Fibroblast of lung (primary cell): ENCODE data around the gene BCO1.

ENCODE experiments used
- CTCF ChIP-seq, 2 donors: IDR thresholded peaks in 1 of 2; conservative IDR thresholded peaks in 1 of 2; 1 replicate in 1 of 2; 2 replicates in 1 of 2; pipeline ENCODE4 v1.5.1; 2011 to 2012; ENCODE audit warnings: low read length in 2 of 2, control low read depth in 1 of 2, inconsistent platforms in 1 of 2, low read depth in 1 of 2, mild to moderate bottlenecking in 1 of 2
- EZH2 ChIP-seq: IDR thresholded peaks from 2 replicates; pipeline ENCODE4 v1.5.1; 2012; ENCODE audit warnings: low read length, control low read depth, mild to moderate bottlenecking; ENCODE audit errors: missing control alignments

- TF ChIP-seq CTCF (conservative IDR thresholded peaks at IDR 0.05 in 1 of 2, IDR thresholded peaks at IDR 0.05 in 1 of 2; ENCODE audit: low read depth in 1 of 2, low read length in 2 of 2), result peak; percentile 24 to 27
- TF ChIP-seq EZH2, result no peak
Observed at GRCh38 chr16:81198635-81199034, 39.9 kb upstream of the BCO1 start.
